ENCODE results near the gene GRAMD2A.

Gene GRAMD2A

DNA sequence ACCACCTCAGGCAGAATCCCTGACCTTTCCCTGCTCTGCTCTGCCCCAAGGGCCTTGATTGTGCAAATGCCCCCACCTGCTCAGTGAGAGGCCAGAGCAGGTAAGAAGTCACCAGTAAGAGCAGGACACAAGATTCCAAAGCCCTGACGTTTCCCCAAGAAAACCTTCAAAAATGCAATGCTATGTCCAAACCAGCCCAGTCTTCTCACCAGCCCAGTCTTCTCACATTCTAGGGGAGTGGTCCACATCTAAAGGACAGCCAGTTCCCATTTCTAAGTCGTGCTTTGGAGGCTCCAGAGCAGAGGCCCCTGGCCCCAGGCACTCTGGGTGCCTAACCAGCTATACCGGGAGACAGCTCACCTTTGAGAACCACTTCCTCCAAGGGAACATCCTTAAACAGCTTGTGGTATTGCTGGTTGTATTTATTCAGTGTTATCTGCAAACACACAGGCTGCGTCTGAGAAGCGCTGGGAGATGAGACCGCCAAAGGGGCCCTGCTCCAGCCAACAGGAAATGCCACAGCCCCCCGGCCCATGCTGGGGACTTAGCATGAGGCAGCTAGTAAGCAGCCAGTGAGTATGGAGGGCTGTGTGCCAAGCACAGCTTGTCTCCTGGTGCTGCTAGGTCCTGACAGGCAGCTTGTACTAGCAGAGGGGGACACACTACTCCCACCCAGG, 29.3 kb downstream of the GRAMD2A start:
- DNase-seq (ENCODE audit: low read depth in 3 of 3), result no peak

DNA sequence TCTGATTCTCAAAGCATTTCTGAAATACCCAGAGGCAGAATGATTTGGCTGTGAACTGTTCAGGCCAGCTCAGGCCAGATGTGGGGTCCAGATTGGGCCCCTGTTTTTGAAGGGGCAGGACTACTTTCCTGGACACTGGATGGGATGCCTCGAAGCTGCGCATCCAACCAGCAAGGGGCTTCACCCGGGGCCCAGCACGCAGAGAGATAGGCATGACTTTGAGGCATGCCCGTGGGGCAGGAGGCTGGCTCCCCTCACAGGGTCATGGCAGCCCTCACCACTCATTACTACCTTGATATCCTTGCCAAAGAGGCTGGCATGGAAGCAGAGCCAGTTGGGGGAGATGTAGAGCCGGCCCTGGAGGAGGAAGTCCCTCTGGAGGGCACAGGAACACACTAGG, 30.1 kb downstream of the GRAMD2A start:
- no peak for DNase-seq (ENCODE audit: low read depth in 3 of 3)

DNA sequence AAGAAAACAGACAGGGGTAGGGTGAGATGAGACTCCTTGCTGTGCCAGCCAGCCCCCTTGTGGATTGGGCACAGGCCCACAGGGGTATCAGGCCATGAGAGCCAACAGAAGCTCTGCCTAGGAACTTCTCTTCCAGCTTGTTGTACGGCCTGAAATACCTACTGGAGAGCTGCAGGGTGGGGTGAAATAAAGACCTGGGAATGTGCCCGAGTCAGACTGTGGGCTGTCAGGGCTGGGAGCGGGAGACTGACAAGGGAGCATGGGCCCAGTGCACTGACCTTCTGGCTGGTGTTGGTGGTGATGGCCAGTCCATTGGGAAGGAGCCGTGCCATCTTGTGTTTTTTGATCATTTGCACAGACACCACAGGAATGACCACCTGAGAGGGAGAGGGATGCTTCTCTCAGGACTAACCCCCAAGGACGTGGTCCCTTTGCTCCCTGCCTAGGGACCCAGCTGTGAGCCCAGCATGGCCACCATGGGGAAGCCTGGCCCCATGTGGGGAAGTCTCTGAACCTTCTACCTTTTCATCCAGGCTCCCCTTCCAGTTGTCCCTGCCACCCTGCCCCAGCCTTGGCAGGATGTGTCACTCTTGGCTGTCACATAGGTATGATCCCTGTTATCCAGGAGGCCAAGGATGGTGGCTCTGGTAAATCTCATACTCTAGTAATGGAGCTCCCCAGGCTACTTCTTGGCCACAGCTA, 30.7 kb downstream of the GRAMD2A start:
- no peak for DNase-seq (ENCODE audit: low read depth in 3 of 3)

DNA sequence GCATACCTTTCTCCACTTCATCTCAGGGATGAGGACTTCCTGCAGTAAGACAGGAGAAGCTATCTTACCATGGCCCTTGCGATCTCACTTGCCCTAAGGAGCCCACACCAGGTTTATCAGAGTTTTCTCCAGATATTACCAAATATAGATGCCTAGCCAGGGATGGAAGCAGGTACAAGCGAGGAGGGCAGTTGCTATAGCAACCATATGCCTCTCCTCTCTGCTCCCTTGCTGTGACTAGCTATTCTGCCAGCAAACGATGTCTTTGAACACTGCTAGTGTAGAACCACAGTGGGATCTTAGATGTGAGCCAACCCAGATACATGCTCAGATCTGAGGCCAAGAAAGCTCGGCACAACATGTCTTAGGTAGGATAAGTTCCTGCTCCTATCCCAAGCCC, 33.9 kb downstream of the GRAMD2A start:
- no peak for DNase-seq (ENCODE audit: low read depth in 3 of 3)

DNA sequence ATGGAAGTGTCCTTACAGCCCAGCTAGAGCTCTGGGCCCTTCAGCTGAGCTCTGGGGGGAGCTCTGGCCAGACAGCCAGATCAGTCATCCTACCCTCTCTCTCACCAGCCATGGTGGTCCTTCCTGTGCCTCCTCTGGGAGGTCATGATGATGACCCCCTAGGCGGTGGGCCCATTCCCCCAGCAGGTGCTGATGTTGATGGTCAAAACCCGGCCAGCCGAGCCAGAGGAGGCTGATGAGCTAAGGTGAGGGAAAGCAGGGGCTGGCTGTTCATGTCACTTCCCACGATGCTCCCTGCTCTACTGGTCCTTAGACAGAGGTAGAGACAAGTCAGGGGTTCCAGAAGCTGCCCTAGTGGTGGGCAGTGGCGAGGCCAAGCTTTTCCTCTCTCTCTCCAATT, 35.0 kb downstream of the GRAMD2A start:
- no peak for DNase-seq (ENCODE audit: low read depth in 3 of 3)

DNA sequence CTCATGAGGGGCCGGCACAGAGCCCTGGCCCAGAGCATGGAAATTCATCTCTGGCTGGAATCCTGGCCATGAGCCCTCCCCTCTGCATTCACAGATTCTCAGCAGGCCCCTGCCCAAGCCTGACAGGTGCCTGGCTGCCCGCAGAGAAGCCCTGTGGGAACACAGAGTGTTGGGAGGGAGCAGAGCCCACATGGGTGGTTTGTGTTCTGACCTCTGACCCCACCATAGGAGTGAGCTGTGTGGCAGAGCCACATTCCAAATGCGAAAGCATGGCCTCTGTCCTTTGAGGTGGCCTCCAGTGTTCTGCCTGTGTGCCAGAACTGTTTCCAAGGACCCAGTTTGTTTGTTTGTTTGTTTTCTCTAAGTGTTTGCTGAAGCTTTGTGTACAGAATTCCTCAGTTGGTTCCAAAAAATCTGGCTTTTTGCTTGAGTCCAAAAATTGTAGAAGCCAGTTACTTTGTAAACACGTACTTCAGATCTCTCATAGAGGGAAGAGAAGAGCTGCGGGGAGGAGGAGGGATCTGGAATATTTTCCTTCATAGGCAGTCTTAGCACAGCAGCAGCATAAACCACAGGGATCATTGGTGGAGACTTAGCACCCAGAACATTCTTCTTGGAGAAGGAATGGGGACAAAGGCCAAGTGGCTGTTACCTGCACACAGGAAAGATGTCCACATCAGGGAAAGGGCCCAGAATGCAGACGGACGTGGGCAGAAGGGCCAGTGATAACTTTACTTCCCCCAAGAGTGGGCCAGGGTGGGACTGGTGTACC, 36.0 kb downstream of the GRAMD2A start:
- DNase-seq (ENCODE audit: low read depth in 3 of 3), result no peak

DNA sequence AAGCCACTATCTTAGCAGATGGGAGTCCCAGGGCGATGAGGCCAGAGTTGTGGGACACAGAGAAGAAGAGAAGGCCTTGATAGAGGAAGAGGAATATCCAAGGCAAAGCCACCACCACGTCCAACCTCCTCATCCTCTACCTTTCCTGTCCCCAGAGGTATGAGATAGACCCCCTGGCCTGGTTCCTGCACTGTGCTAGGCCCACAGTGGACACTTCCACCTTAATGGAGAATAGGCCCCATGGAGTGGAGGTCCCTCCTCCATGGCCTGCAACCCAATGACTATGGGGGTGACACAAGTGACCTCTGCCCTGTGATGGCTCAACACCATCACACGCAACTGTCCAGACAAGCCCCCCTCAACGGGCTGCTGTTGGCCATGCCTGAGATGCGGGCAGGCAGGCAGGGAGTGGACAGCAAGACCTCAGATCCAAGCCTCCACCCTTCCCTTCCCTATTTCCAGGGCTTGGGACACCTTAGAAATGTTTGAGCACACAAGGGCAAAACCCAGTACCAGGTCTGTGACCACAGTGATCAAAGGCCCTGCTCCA, 36.8 kb downstream of the GRAMD2A start:
- DNase-seq (ENCODE audit: low read depth in 3 of 3), result no peak

DNA sequence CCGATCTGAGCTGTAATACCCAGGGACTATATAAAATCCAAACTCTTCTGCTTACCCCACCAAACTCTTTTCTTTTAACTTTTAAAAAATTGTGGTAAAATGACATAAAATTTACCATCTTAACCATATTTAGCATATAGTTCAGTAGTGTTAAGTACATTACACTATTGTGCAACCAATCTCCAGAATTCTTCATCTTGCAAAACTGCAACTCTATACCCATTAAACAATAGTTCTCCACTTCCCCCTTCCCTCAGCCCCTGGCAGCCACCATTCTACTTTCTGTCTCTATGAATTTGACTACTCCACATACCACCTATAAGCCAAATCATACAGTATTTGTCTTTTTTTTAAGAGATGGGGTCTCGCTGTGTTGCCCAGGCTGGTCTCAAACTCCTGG, 40.7 kb downstream of the GRAMD2A start:
- no peak for DNase-seq (ENCODE audit: low read depth in 3 of 3)

DNA sequence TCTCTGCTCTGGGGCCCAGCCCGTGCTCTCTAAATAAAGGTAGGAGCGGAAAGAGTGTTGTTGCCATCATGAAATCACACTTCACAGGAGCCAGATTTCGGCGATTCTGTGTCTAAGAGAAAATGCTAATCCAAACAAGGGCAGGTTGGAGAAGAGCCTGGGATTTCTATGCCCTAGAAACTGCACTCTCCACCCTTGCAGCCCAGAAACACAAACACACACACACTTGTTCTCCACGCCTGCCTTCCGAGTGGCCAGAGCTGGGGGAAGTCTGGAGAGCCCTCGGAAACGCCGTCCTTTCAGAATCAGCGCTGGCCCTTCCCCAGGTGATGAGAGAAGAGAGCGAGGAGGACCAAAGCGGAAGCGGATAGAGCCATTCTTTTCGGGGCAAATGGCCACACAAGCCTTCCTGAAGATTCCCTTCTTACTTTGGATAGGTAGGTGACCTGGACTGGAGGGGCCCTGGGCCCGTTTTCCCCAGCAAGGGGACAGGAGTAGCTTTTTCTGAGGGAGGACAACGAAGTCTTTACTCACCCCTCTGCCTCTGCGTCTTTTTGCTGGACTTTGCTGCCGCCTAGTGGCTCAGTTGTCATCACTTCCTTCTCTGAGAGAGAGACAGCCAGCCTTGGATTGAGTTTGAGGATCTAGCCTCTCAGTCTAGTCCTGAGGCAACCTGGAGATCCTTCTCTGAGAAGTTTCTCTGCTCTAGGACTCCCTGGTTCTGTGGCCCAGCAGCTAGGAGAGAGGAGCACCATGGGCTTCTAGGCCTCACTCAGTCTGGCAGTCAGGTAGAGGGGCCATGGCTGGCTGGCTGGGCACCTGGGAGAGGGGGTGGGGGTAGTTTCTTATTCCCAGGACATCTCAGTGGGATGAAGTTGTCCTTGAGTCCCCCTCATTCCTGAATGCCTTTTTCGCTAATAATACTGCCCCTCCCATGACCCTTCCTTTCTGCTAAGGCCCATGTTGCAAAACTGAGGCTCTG, 41.7 kb downstream of the GRAMD2A start:
- peak; percentile 67 to 72 (median 71) for DNase-seq (ENCODE audit: low read depth in 3 of 3)

DNA sequence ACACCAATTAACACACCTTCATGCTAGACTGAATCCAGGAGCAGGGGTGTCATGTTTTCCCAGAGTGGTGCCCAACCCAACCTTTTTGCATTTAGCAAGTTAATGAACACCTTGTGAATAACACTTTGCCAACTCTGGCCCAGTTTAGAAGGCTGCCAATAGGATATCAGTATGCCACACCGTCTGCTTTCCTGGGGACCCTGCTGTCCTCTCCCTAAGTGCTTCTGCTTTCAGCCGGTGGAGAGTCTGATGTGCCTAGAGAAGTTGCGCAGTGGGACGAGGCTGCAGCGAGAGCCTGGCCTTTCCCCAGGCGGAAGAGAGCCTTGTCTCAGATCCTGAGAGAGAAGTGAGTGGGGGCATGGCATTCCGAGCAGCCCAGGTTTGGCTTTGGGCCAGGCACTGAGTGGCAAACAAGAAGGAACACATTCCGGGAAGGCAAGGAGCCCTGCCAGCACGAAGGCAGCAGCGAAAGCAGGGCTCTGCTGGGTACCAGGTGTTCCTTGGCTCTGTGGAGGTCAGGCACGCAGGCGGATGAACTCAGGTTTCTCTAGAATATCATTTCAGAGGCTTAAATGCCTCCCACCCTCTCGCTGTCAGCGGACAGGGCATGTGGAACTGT, 42.5 kb downstream of the GRAMD2A start:
- no peak for DNase-seq (ENCODE audit: low read depth in 3 of 3)

DNA sequence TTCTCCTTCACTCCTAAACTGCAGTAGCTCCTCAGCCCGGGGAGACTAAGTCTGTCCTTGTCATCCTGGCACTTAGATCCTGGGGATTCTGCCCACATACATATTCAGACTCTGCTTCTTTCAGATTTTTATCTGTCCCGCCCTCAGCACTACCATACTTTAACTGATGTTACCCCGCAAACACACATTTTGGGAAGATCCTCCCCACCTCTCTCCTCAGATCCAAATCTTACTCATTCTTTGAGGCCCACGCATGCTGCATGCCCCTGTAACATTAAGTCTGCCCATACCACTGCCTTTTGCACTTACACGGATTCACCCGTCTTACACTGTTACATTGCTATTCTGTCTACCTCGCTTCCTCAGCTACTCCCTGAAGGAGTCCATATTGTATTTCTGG, 43.3 kb downstream of the GRAMD2A start:
- no peak for DNase-seq (ENCODE audit: low read depth in 3 of 3)

DNA sequence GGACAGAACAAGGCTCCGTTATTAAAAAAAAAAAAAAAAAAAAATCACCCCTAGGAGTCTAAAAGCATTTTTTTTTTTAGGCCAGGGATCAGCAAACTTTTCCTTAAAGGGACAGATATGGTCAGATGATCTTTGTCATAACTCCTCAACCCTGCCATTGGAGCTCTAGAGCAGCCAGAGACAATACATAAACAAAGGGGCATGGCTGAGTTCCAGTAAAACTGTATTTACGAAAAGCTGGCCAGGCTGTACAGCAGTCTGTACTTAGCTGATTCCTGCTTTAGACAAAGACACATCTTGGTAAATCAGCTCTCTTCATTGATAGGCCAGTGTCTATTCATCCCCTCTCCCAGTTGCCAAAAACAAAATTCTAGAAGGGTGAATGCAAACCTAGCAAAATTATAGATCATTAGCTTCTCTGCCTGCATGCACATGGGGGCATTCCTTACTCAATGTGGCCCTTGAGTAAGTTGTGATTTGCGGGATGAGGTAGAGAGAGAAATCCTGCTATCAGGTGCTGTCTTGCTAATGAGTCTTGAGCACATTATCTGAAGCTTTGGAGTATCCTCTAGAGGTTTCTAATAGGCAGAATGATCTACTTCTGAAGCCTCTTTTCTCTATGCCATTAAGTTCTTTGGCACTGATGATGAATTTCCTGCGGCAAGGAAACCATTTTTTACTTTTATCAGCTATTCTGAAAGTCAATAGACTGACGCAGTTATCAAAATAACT, 44.2 kb downstream of the GRAMD2A start:
- no peak for DNase-seq (ENCODE audit: low read depth in 3 of 3)

DNA sequence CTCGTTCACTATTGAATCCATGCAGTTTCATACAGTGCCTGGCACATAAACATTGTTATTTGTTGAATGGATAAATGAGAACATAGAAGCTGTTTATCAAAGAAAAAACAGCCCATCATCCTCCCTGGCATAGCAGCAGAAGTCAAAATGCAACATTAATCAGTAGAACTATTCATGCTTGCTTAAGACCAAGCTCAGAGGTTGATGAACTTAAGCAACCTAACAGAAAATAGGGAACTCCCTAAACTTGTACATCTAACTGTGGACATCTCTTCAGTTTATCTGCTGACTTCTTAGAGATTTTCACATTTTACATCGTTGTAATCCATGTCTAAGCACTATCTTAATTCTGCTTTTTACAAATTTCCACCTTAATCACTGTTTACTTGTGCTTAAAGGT, 50.2 kb downstream of the GRAMD2A start:
- no peak for DNase-seq (ENCODE audit: low read depth in 3 of 3)

DNA sequence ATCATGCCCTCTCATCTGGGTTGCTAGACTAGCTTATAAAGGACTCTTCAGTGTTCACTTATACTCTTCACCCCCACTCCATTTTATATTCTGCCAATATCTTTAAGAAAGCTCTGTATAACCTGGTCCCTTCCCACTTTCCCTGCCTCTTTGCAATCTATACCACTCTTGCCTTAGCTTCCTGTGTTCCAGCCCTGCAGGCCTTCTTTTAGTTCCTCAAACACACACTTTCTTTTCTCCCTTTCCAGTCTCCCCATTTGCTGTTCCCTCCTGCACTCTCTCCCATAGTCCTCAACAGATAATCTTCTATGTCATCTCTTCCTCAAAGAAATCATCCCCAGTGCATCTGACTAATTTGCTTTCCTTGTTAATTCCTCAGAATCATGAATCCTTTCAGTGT, 50.7 kb downstream of the GRAMD2A start:
- no peak for DNase-seq (ENCODE audit: low read depth in 3 of 3)

DNA sequence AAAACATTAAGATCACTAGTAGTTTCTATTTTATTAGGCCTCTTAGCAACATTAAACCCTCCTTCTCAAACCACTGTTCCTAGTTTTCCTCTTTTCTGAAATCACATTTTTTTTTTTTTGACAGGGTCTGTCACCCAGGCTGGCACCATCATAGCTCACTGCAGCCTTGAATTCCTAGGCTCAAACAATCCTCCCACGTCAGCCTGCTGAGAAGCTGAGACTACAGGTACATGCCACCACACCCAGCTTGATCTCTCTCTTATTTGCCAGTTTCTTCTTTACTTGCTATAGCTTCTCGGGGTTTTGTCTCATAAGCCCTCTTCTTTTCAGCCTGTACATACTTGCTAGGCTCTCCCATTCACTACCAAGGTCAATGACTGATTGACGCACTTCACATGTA, 51.4 kb downstream of the GRAMD2A start:
- no peak for DNase-seq (ENCODE audit: low read depth in 3 of 3)

DNA sequence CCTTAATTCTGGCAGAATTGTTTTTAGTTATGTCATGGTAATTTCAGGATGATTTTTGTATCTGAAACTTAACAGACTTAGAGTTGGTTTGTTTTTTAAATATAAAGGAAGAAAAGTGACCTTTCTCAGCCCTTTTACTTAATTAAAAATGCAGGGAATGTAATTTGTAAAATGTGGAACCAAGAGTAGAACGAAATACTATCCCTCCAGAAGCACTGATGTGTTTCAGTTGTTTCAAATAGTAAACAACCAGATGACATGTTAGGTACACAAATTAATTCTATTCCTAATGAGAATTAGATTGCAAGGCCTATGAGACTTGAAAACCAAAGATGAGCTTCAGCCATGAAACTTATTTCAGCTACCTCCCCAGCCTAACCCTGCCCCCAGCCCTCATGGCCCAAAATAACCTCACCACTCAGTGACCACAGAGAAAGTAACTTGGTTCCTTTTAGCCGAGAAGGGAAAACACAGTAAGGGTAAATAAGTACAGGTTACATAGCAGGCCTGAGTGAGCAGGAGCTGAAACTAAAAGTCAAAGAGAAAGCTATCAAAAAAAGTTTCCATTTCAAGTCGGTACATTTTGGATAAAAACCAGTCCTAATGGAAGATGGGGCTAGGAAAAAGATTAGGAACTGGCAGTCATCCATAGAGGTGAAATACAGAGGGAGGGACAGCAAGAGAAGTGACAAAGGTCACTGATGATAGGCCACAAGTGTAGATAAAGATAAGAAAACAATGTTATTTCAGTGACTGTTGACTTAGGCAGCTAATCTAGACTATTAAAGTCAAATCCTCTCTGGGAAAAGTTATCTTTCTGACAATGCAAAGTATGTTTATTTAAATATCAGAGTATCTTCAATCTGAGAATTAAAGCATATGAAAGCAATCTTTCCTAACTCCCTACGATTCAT, 56.2 kb downstream of the GRAMD2A start:
- no peak for DNase-seq (ENCODE audit: low read depth in 3 of 3)

DNA sequence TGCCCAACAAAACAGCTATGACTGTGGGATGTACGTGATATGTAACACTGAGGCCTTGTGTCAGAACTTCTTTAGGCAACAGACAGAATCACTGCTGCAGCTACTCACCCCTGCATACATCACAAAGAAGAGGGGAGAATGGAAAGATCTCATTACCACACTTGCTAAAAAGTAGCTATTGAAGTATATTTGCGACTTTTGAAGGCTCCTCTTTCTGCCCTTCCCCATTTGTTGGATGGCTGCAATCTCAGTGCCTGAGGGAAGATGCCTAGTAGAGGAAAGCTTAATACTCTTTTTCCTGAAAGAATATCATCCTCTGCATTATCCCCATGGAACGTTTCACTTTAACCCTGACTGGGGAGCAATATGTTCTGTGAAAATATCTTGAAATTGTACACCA, 57.5 kb downstream of the GRAMD2A start:
- DNase-seq (ENCODE audit: low read depth in 3 of 3), result no peak

DNA sequence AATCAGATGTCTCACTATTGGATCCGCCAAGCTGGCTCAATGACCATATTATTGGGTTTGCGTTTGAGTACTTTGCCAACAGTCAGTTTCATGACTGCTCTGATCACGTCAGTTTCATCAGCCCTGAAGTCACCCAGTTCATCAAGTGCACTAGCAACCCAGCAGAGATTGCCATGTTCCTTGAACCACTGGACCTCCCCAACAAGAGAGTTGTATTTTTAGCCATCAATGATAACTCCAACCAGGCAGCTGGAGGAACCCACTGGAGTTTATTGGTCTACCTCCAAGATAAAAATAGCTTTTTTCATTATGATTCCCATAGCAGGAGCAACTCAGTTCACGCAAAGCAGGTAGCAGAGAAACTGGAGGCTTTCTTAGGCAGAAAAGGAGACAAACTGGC, 57.9 kb downstream of the GRAMD2A start:
- DNase-seq (ENCODE audit: low read depth in 3 of 3), result no peak
